SK-N-MC (cell line): ENCODE data around the gene CIAO3.
"Not testable (repeated sequence)": the region's sequence is repeated elsewhere in the genome, so short reads cannot be mapped to it uniquely, and the experiment has no call there.

Source experiments
- DNase-seq: peaks from one replicate; pipeline ENCODE4 v3.0.0-alpha.2; 2011; ENCODE audit warnings: low read depth, low spot score
- H3K27ac ChIP-seq: fragments of 200-600 bp; sonication (generic); 2 replicates; pipeline ENCODE4 v1.5.1; 2016; ENCODE audit warnings: mixed run types
- H3K36me3 ChIP-seq: fragments of 200-600 bp; sonication (generic); 2 replicates; pipeline ENCODE4 v1.6.1; 2017; ENCODE audit warnings: antibody characterized with exemption, low read length, mixed read lengths; ENCODE audit not compliant: insufficient read depth
- H3K4me3 ChIP-seq: fragments of 200-600 bp; sonication (generic); 2 replicates; pipeline ENCODE4 v1.5.1; 2016
- H3K9ac ChIP-seq: fragments of 200-600 bp; sonication (generic); 2 replicates; pipeline ENCODE4 v1.8.0; 2017; ENCODE audit warnings: mixed run types, mixed read lengths; ENCODE audit not compliant: insufficient read length
- H3K9me3 ChIP-seq: fragments of 200-600 bp; sonication (generic); 2 replicates; pipeline ENCODE4 v1.6.1; 2017; ENCODE audit warnings: low read depth, mild to moderate bottlenecking, antibody characterized with exemption, low read length, moderate library complexity, mixed read lengths
- EZH2 ChIP-seq: fragments of 200-600 bp; sonication (generic); IDR thresholded peaks from one replicate; pipeline ENCODE4 v1.6.1; 2017; ENCODE audit warnings: antibody characterized with exemption
- FOXP2 ChIP-seq: optimal IDR thresholded peaks from 2 replicates; pipeline ENCODE3; 2011; ENCODE audit warnings: mild to moderate bottlenecking, moderate library complexity; ENCODE audit not compliant: insufficient read depth; ENCODE audit errors: extremely low read length, control extremely low read depth
- POLR2AphosphoS5 ChIP-seq: IDR thresholded peaks from 2 replicates; pipeline ENCODE4 v1.6.1; 2012; ENCODE audit warnings: mild to moderate bottlenecking, low read depth, low read length, borderline replicate concordance

Gene CIAO3

DNA sequence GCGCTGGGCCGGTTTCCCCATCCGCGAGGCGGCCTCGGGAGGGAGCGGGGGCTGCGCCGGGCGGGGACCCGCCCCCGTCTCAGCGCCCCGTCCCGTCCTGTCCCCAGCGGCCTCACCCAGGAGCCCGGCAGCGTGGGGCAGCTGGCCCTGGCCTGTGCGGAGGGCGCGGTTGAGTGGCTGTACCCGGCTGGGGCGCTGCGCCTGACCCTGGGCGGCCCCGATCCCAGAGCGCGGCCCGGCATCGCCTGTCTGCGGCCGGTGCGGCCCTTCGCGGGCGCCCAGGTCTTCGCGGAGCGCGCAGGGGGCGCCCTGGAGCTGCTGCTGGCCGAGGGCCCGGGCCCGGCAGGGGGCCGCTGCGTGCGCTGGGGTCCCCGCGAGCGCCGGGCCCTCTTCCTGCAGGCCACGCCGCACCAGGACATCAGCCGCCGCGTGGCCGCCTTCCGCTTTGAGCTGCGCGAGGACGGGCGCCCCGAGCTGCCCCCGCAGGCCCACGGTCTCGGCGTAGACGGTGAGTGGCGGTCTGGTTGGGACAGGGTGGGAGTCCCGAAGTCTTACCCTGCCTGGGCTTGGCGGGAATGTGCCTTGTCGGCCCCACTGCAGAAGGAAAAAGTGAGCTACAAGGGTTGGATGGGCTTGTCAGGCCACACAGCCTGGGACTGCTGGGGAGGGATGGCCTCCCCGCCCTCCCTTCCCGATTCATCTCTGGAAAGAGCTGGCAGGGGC, 25.2 kb downstream of the CIAO3 start:
- Histone ChIP-seq H3K9me3 (no peaks in the 10 kb centered on the region), H3K9ac (no peak overlapping the region), H3K27ac (no peak overlapping the region), H3K36me3 (no peaks in the 10 kb centered on the region), H3K4me3 (peak overlapping the region; percentile 43)
- TF ChIP-seq EZH2 (peak; percentile 61), FOXP2 (no peak), POLR2AphosphoS5 (no peak)
- no peak for DNase-seq

GRCh38 chr16:714558-715476, 26.0 kb downstream of the CIAO3 start, which contains the start of gene METRN:
METRN (plus strand) TSS chr16:715118; CDS start chr16:715290, 172 bp downstream.
- H3K4me3 ChIP-seq, result peak within 1 kb of the TSS; percentile 43
- DNase-seq, result no peak
- H3K27ac ChIP-seq, result no peak within 1 kb of the TSS
- no peaks in the 10 kb centered on the region for H3K36me3 ChIP-seq
- TF ChIP-seq POLR2AphosphoS5 (no peak), EZH2 (no peak), FOXP2 (no peak)
- no peaks in the 10 kb centered on the region for H3K9me3 ChIP-seq
- no peak within 1 kb of the TSS for H3K9ac ChIP-seq

DNA sequence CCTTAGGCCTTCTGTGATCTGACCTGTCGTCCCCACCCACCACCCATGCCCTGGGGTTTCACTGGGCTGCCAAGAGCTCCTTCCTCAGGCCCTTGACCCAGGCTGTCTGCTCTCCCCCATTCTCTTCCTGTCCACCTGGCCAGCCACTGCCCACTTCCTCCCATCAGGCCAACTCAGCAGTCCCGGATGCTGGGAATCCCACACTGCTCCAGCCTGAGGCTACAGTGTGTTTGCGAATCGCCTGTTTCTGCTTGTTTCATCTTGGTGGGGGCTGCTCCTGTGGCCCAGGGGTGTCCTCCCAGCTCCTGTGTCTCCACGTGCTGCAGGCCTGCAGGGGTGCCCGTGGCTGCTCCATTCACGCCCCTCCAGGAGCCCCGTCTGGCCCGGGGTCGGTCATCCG, 26.7 kb downstream of the CIAO3 start:
- no peak for DNase-seq
- no peak overlapping the region for H3K4me3 ChIP-seq
- no peaks in the 10 kb centered on the region for H3K36me3 ChIP-seq
- H3K27ac ChIP-seq, result no peak overlapping the region
- H3K9me3 ChIP-seq, result no peaks in the 10 kb centered on the region
- H3K9ac ChIP-seq, result no peak overlapping the region
- no peak for TF ChIP-seq FOXP2

GRCh38 chr16:712740-713250, 28.0 kb downstream of the CIAO3 start:
- H3K4me3 ChIP-seq, H3K27ac ChIP-seq, H3K9me3 ChIP-seq, DNase-seq, H3K9ac ChIP-seq, H3K36me3 ChIP-seq: not testable (repeated sequence)

GRCh38 chr16:711548-712320, 29.1 kb downstream of the CIAO3 start:
- TF ChIP-seq FOXP2 (no peak), EZH2 (no peak), POLR2AphosphoS5 (no peak)
- no peaks in the 10 kb centered on the region for H3K9me3 ChIP-seq
- H3K4me3 ChIP-seq, result no peak overlapping the region
- H3K9ac ChIP-seq, result no peak overlapping the region
- no peak overlapping the region for H3K27ac ChIP-seq
- no peaks in the 10 kb centered on the region for H3K36me3 ChIP-seq
- DNase-seq, result no peak

DNA sequence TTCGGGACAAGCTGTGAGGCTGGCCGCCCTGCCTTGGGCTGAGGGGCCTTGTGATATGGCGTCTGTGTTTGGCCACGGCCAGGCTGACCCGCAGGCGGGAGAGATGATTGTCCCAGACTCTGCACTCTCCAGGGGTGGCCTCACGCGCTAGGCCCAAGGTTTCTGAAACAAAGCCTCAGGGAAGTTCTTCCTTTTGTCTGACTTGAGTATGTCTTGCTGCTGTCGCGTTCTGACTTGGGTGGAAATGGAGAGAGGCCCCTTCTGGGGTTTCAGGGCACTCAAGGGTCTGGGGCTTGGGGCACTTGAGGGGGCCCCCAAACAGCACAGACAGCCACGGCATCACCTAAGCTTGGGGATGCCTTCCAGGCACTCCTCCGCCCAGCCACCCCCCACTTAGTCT, 29.7 kb downstream of the CIAO3 start:
- no peak overlapping the region for H3K27ac ChIP-seq
- H3K9me3 ChIP-seq, result no peaks in the 10 kb centered on the region
- H3K9ac ChIP-seq, result no peak overlapping the region
- no peak overlapping the region for H3K4me3 ChIP-seq
- no peak for TF ChIP-seq EZH2
- no peak for TF ChIP-seq POLR2AphosphoS5
- TF ChIP-seq FOXP2, result no peak
- DNase-seq, result no peak
- H3K36me3 ChIP-seq, result no peaks in the 10 kb centered on the region

GRCh38 chr16:710500-711075, 30.2 kb downstream of the CIAO3 start:
- DNase-seq, result no peak
- Histone ChIP-seq H3K9me3 (no peaks in the 10 kb centered on the region), H3K9ac (no peak overlapping the region), H3K36me3 (no peaks in the 10 kb centered on the region), H3K27ac (no peak overlapping the region), H3K4me3 (no peak overlapping the region)
- no peak for TF ChIP-seq EZH2
- no peak for TF ChIP-seq FOXP2
- TF ChIP-seq POLR2AphosphoS5, result no peak
